22Rv1 (cell line): ENCODE measurements around the gene MSX2.

ENCODE experiments used
- ZFX ChIP-seq: fragments of 450-650 bp; IDR thresholded peaks from 2 replicates; pipeline ENCODE4 v1.6.1; 2017; ENCODE audit warnings: antibody characterized with exemption, borderline replicate concordance
- TF ChIP-seq, protein P1 (sequence below): fragments of 450-650 bp; IDR thresholded peaks from 2 replicates; pipeline ENCODE4 v1.5.1; 2017; ENCODE audit warnings: mild to moderate bottlenecking

DNA sequence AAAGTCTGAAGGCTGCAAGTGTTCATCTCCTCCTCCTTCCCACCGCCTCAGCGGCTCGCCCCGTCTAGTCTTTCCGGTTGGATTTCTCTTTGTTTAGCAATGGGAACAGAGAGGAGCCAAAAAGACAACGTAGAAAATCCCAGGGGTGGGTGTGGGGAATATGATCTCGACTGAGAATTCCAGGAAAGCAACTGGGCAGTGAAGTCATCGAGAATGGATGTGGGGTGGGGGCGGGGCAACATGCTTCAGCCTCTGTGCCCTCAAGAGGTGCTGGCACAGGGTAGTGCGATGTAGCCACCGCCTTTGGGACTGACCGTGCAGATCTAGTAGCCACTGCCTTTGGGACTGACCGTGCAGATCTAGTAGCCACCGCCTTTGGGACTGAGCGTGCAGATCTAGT is 12.9 kb downstream of the MSX2 start:
- TF ChIP-seq, protein P1, sequence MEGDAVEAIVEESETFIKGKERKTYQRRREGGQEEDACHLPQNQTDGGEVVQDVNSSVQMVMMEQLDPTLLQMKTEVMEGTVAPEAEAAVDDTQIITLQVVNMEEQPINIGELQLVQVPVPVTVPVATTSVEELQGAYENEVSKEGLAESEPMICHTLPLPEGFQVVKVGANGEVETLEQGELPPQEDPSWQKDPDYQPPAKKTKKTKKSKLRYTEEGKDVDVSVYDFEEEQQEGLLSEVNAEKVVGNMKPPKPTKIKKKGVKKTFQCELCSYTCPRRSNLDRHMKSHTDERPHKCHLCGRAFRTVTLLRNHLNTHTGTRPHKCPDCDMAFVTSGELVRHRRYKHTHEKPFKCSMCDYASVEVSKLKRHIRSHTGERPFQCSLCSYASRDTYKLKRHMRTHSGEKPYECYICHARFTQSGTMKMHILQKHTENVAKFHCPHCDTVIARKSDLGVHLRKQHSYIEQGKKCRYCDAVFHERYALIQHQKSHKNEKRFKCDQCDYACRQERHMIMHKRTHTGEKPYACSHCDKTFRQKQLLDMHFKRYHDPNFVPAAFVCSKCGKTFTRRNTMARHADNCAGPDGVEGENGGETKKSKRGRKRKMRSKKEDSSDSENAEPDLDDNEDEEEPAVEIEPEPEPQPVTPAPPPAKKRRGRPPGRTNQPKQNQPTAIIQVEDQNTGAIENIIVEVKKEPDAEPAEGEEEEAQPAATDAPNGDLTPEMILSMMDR = no peak
- TF ChIP-seq ZFX = no peak
